C1 segment of cervical spinal cord (tissue), 14 donors: Measurements from ENCODE around the gene AMOTL1.
"Not testable (repeated sequence)": the region's sequence is repeated elsewhere in the genome, so short reads cannot be mapped to it uniquely, and the experiment has no call there.

Source experiments
- DNase-seq, 14 donors: peaks; one replicate each; lab custom pipeline; 2025; lab: John Stamatoyannopoulos, UW

The AMOTL1 gene

DNA sequence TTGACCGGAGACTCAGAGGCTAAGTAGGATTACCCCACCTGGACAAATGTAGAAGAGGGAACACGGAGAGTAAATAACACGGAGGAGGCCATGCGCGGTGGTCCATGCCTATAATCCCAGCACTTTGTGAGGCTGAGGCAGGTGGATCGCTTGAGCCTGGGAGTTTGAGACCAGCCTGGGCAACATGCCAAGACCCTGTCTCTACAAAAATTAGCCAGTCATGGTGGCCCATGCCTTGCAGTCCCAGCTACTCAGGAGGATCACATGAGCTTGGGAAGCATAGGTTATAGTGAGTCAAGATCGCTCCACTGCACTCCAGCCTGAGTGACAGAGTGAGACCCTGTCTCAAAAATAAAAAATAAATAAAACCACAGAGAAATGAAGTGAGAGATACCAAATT is 53.9 kb downstream of the AMOTL1 start:
- DNase-seq: no peak

DNA sequence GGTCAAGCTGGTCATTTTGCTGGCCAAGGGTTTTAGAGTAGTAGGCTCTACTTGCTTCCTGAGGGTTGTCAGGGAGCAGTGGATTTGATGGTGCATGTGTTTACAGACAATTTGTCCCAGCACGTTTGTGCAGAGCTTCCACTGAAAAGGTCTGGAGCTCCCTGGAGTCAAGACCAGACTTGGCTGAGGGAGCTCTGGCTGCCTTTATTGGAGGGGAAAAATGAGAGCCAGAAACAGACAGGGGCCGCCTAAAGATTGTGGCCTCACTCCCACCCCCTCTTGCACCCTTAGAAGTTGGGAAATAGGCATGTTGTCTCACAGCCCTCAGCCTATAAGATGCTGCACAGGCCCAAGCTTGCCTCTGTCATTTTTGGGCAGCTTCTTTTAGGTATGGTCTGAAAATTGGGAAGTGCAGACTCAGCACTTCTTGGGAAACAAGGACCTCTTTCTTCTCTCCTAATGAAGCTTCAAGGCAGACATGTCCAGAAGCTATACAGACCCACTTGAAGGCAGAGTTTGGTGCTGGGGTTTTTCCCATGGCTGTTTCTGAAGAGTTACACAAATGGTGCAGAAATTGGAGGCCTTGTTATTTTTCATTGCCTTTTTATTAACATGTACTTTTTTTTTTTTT is 55.1 kb downstream of the AMOTL1 start:
- DNase-seq: no peak

DNA sequence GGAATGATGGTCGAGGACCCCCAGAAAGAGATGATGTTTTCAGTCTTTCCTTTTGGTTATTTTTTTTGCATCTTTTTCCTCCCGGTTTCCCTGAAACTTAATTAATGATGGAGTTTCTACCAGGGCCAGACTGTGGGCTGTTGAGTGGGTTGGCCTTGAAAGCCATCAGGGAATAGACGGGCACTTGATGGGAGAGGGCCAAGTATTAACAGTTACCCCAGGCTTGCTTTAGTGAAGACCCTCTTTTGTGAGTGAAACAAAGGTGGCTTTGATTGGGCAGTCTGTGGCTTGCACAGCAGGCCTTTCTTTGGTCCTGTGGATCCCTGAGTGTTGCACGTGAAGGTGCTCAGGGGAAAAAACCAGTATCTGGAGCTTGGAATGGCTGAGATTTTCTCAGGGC is 56.9 kb downstream of the AMOTL1 start:
- no peak for DNase-seq

DNA sequence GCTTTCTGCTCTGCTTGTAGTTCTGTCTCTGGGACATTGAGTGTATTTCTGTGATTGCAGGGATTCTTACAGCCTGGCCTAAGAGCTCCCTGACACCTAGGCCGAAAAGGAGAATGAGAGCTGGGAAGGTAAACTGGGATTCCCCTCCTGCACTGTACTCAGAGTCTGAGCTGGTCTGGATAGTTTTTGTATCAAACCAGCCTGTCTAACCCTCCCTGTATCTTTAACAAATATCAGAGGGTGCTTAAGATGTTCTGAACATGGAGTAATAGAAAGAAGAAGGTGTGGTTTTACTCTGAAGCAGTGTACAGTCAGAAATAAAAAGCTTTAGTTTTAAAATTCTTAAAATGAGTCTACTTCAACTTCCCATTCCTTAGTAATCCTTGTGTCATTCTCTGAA is 57.3 kb downstream of the AMOTL1 start:
- no peak for DNase-seq

DNA sequence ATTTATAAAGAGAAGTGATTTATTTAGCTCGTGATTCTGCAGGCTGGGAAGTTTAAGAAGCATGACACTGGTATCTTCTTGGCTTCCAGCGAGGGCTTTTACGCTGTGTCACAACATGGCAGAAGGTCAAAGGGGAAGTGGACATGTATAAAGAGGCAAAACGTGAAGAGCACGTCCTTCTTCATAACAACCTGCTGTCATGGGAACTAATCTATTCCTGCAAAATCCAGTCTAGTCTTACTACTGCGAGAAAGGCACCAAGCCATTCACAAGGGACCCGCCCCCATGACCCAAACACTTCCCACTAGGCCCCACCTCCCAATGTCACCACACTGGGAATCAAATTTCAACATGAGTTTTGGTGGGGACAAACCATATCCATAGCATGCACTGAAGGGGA is 58.3 kb downstream of the AMOTL1 start:
- DNase-seq: no peak

DNA sequence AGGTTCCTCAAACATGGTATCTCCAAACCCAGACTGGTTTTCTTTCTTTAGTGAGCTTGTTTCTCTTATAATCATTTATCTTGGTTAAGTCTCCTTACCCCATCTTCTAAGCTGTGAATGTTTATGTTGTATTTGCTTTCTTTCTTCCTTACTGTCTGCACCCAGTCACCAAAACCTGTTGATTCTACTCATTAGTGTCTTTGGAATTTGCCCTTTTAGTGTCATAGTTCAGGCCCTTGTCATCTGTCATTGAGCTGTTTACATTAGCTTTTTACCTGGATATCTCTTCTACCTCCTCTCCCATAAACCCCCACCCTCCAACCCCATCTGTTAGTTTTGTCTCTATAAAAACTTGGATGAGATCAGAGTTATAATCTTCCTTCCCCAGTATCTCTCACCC is 59.9 kb downstream of the AMOTL1 start:
- DNase-seq: no peak

DNA sequence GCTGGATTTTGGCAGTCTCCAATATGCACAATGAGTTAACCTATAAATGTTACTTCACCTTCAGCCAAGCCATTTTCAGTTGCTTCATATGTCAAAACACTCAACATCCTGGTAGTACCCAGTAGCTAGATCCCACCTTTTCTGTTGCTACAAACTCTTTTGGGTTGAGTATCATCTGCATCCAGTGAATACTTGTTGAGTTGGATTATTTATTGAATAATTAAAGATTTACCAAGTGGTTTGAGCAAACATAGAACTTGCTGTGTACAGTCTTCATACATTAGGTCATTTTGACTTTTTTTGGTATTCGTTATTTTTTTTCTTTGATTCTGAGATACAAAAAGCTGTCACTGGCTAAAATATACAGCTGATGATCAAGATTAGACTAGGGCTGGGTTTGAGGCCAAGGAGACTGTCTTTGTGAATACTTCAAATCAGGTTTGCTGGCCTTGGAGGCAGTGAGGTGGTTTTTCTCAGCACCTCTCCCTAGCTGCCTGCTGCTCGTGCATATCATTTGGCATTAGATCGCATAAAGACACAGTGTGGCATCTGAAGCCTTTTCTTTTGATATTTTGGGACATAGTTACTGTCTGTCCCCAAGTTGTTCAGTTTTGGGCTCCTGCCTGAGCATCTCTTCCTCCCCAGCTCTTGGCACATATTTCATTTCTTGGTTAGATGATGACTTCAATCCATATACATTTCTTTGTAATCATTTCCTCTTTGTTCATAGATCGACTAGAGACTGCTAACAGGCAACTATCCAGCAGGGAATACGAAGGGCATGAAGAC is 62.8 kb downstream of the AMOTL1 start:
- DNase-seq: no peak

DNA sequence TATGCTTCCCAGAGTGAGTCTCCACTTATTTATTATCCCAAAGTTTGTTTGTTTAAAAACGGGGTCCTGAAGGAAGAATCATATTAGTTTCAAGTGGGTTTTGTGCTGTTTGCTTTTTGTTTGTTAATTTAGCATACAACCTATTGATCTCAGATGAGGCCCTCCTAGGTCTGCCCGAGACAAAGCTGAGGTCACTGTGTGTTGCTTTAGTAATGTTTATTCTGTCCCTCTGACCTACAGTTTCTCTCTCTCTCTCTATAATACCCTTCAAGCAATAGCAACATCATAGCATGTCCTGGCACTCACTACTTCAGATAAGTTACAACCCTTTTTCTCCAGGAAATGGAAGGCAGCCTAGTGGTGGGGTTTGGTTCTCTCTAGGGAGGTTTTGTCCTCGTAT is 63.4 kb downstream of the AMOTL1 start:
- DNase-seq: no peak

DNA sequence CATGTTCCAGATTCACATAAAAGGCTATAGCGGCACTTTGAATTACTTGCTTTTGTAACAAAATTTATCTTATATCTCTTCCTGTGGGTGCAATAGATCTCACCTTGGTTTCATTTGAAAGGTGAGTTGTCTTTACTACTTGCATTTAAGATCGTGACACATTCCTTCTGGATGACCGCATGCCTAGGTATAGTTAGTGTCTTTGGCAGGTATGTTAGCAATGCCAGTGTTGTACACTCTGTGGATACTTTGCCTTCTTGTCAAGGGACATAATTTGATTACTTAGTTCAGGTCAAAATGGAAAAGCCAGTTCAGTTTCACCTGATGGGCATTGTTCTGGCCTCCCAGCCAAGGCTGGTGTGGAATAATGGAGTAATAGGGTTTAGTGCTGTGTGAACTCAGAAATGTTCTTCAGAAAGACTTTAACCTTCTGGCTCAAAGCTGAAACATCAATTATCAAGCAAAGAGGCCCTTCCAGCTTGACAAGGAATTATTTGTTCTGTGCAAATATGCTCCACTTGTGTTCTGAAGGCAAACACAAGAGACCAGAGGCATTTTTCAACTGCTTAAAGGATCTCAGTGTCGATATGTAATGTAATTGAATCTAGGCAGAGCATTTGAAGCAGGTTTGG is 64.6 kb downstream of the AMOTL1 start:
- DNase-seq: no peak

DNA sequence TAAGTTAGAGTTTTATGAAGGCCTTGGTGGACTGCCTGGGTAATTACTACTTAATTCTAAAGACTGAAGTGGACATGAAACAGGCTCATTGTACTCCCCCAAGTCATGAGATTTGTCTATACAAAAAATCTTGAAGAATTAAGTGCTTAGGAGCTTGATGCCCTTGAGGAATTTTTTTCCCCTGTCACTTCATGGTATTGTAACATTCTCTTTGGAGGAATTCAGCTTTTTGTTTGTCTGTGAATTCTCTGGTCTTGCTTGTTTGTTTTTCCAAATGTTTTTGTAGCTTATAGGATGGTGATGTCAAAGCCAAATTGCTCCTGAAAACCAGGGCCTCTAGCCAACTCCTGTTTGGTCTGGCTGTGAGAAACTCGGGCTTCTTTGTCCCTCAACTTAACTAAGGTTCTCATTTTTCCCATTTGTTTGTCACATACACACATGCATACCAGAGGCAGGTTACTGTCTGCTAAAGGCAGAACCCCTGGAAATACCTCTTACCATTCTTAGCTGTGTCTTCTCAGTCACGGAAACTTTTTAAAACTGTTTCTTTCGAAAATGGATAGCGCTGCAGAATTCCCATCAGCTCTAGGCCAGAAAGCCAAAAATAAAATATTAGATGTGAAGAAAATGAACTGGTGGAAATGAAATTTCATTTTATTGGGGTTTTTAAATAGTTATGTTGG is 66.9 kb downstream of the AMOTL1 start:
- no peak for DNase-seq

DNA sequence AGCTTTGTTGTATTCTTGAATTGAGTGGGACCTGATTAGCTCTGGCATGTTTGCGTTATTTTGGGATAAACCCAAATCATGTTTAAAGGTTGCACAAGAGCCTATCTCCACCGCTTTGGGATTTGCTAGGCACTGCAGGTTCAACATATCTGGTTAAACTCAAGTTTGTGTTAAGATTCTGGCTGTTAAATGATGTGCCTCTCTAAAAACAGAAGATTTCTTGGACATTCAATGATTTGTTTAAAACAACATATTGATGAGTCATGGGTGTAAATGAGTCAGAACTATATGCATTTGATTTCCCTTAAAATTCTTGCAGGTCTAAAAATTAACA is 67.4 kb downstream of the AMOTL1 start:
- no peak for DNase-seq

DNA sequence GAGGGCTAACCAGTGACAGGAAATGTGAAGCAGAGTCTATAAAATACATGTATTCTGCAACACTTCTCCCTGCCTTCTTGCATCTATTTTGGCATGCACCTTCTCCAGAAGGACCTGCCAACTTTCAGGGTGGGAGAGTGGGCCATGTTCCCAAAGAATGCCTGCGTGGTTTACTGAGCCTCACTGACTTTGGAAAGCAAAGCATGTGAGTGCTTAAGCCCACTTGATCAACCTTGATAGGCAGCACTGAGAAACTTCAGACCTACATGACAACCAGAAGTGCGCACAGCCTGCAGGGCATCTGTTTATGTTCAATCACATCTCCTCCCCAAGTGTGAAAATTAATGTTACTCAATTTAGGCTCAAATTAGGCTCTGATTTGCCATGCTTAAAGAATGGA is 69.2 kb downstream of the AMOTL1 start:
- no peak for DNase-seq

DNA sequence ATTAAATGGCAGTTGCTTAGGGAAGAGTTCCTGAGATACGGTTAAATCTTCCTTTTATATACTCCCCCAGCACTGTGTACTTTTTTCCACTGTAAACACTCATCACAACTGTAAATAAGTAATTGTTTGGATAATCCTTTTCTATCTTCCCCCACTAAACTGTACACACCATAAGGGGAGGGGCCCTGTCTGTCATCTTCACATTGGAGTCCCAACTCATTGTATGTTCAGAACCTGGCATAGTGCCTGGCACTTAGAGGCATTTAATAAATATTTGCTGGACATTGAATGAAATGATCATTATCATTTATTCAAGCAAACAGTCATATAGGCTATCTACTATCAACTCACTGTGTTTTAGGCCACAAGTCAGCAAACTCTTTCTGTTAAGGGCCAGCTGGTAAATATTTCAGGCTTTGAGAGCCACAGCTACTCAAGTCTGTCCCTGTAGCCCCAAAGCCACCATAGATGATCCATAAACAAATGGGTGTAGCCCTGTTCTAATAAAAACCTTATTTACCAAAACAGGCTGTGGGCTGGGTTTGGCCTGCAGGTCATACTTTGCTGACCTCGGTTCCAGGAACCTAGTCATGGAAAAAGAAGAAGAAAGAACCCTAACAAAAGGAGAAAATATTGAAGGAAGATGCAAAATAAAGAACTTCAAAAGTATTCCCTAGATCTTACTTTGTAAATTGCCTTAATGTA is 70.0 kb downstream of the AMOTL1 start:
- no peak for DNase-seq

DNA sequence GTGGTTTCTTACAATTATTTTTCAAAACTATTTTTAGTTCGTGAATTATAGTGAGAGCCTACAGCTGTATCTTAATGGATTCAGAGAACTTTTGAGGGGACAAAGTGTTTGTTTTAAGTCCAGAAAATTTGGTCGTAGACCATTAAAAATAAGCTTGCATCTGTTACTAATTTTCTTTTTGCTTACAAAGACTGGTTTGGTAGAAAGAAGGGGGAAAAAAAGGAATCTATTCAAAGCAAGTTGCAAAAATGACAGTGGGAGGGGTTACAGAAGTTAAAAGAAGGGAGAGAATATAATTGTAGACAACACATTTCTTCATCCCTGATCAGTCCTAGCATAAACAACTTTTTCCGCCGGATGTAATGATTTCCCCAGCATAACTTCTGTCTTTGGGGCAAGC is 72.1 kb downstream of the AMOTL1 start:
- DNase-seq: no peak

DNA sequence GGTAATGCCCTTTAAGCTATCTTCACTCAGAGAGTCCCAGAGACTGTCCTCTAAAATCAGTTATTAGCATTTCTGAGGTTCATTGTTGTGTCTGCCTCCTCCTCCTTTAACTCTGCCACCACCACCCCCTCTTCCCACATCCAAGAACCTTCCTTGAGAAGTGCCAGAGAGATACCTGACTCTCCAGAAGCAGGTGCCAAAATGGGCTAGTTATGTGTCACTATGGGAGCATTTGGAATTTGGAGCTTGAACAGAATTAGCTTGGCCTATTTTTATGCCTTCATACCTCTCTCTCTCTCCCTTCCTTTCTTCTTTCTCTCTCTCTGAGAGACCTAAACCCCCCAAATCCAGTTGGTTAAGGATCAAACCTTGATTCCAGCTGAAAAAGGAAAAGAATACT is 75.9 kb downstream of the AMOTL1 start:
- DNase-seq: no peak

DNA sequence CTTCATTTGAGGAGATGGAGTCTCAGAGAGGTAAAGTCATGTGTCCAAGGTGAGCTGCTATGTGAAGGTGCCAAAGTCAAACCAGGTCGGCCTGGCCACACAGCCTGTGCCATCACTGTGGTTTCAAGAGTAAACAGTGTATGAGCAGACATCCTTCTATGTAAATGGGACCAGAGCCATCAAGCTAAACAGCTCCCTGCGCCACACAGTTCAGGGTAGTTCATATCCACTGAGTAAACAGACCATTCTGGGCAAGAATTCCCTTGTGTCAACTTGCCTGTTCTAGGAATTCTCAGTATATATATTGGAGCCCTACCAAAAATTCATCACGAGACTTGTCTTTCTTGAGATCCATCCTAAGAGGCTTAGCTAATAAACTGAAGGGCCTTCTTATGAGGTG is 77.5 kb downstream of the AMOTL1 start:
- no peak for DNase-seq

DNA sequence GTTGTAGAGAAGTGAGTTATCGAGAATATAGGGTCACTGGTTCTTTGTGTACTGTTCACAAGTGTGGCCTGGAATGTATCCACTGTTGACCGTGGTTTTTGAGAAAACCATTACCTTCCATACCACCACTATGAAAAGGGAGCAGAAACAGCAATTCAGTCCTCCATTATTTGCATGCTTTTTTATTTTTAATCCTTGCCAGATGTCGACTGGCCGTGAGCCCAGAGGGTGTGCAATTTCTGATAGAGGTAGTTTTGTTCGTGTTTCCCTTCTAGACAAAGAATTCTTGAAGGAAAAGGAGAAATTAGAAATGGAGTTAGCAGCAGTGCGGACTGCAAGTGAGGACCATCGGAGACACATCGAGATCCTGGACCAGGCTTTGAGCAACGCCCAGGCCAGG is 81.7 kb downstream of the AMOTL1 start:
- no peak for DNase-seq

DNA sequence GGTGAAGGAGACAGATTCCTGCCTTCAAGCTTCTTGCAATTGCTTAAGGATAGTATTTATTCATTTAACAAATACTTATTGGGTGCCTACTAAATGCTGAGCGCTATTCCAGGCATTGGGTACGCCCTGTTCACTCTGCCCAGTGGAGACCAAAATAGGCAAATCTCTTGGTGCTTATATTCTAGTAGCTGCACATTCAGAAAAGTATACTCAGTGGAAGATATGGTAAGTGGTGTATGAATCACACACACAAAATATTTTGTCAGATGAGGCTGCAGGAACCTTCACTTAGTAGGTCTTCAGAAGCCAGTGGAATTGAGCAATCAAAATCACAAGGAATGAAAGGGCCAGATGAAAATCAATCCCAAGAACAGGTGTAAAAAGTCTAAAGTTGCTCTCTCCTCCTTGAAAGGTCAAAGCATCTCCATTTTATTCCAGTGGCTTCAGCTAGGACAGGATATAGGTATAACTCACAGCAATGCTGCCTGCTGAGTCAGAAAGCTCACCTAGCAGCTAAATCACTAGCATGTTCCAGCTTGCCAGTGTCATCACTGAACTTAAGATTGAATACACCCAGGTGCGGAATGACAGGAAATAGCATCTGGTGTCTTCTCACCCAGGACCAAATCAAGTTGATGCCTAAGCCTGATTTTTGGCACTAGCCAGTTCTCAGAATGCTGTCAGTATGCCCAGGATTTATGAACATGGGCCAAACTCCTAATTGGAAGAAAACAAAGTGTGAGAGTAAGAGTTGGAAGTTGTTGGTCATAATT is 83.9 kb downstream of the AMOTL1 start:
- no peak for DNase-seq

DNA sequence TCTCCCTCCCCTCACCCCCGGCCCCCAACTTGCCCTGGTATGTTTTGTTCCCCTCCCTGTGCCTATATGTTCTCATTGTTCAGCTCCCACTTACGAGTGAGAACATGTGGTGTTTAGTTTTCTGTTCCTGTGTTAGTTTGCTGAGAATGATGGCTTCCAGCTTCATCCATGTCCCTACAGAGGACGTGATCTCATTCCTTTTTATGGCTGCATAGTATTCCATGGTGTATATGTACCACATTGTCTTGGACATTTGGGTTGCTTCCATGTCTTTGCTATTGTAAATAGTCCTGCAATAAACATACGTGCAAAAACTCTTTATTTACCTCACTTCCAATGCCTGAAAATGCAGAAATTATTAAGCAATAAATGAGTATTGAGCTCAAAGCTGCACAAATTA is 85.1 kb downstream of the AMOTL1 start:
- DNase-seq: not testable (repeated sequence)

DNA sequence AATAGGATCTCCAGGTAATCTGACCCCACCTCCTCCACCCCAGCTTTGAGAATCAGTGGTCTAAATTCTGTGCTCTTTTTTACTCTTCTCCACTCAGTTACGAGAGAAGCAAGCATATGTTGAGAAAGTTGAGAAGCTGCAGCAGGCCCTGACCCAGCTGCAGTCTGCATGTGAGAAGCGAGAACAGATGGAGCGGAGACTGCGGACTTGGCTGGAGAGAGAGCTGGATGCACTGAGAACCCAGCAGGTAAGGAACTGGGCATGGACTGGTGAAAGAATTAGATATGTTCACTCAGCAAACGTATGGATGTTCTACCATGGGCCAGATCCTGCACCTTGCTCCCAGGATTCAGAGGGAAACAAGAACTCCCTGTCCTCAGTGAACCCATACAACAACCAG is 85.7 kb downstream of the AMOTL1 start:
- DNase-seq: peak in 1 of 14 donors; percentile 27
